K562 (cell line): ENCODE measurements around the gene MTHFSD. TPM values are rescaled to one million over a fixed set of nuclear protein-coding genes. Genes with fewer than 3 reads are reported as not detected.

Experiments used
- ZNF445 ChIP-seq: fragments of 250-450 bp; sonication (Bioruptor Pico); IDR thresholded peaks from 2 replicates; pipeline ENCODE4 v1.4.0; 2020; ENCODE audit warnings: low read depth, mild to moderate bottlenecking, moderate library complexity
- polyA plus RNA-seq, 8 experiments: library from polyadenylated mRNA; depleted of rRNA in 4 of 8; stranded (reverse) in 5 of 8; unstranded in 3 of 8; fragments of >200 nt; fragmentation: Nextera tagmentation in 2 of 8; fragmentation: Illumina TruSeq in 1 of 8; extraction: Ambion mirVana in 2 of 8; extraction: Trizol in 1 of 8; gene quantifications; 2 replicates each; pipeline versions ENCODE4 v1.2.1 to v1.2.3, GENCODE V29; 2011 to 2014; ENCODE audit warnings: inconsistent platforms in 1 of 8, missing spikeins in 1 of 8
- total RNA-seq, 7 experiments: library from RNA; depleted of rRNA in 6 of 7; stranded (reverse); fragments of >200 nt in 6 of 7; fragmentation: Illumina TruSeq in 2 of 7; extraction: Trizol in 2 of 7; gene quantifications; 2 replicates each; pipeline versions ENCODE4 v1.2.1 to v1.2.3, GENCODE V29; 2011 to 2021; ENCODE audit warnings: low replicate concordance in 1 of 7
- TF ChIP-seq, protein P1 (sequence below), 2 experiments: fragments of 450-650 bp; formaldehyde crosslinking in 1 of 2; IDR thresholded peaks; 2 replicates each; pipeline versions ENCODE4 v1.4.0 to v1.6.1; 2014 to 2020; ENCODE audit warnings: mild to moderate bottlenecking in 2 of 2, borderline replicate concordance in 1 of 2, low read depth in 1 of 2

The MTHFSD gene
- total and polyA plus RNA-seq, 9 of the 15 experiments (the other 6 are each of a cell fraction or from before 2014, with no cell fraction given), result 3.2 to 20.2 (median 12.0) TPM

DNA sequence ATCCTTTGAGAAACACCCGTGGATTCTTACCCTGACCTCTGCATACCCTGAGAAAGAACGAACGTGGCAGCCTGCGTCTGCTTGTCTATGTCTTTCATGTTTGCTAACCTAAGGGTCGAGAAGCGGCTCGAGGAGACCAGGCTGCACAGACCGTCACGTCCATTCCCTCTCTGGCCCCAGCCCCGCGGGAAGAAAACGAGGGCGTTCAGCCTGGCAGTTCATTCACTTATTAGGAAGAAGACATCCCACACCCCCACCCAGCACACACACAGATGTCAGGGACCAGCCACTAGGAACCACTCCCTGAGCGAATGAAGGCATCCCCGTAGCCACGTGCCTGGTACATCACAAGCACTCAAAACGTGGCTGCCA, 655 bp upstream of the MTHFSD start (continued):
- TF ChIP-seq, protein P1, sequence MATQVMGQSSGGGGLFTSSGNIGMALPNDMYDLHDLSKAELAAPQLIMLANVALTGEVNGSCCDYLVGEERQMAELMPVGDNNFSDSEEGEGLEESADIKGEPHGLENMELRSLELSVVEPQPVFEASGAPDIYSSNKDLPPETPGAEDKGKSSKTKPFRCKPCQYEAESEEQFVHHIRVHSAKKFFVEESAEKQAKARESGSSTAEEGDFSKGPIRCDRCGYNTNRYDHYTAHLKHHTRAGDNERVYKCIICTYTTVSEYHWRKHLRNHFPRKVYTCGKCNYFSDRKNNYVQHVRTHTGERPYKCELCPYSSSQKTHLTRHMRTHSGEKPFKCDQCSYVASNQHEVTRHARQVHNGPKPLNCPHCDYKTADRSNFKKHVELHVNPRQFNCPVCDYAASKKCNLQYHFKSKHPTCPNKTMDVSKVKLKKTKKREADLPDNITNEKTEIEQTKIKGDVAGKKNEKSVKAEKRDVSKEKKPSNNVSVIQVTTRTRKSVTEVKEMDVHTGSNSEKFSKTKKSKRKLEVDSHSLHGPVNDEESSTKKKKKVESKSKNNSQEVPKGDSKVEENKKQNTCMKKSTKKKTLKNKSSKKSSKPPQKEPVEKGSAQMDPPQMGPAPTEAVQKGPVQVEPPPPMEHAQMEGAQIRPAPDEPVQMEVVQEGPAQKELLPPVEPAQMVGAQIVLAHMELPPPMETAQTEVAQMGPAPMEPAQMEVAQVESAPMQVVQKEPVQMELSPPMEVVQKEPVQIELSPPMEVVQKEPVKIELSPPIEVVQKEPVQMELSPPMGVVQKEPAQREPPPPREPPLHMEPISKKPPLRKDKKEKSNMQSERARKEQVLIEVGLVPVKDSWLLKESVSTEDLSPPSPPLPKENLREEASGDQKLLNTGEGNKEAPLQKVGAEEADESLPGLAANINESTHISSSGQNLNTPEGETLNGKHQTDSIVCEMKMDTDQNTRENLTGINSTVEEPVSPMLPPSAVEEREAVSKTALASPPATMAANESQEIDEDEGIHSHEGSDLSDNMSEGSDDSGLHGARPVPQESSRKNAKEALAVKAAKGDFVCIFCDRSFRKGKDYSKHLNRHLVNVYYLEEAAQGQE (IDR thresholded peaks at IDR 0.05; ENCODE audit: borderline replicate concordance), result no peak
- TF ChIP-seq, protein P1 (CRISPR knock-in tag; IDR thresholded peaks at IDR 0.05; ENCODE audit: low read depth), result no peak
- TF ChIP-seq ZNF445, result no peak
